T-helper 22 cell (primary cell): ENCODE measurements around the gene VOPP1.
"Not testable (repeated sequence)": the region's sequence is repeated elsewhere in the genome, so short reads cannot be mapped to it uniquely, and the experiment has no call there.

Source experiments
- DNase-seq: peaks from one replicate; pipeline ENCODE4 v3.0.0-alpha.2; 2020; ENCODE audit warnings: low read depth

VOPP1 gene

GRCh38 chr7:55510206-55510605, 62.1 kb downstream of the VOPP1 start:
- not testable (repeated sequence) for DNase-seq

- no peak for DNase-seq
Measured at GRCh38 chr7:55509322-55509721, 63.0 kb downstream of the VOPP1 start.

GRCh38 chr7:55508221-55509011, 63.9 kb downstream of the VOPP1 start:
- no peak for DNase-seq

GRCh38 chr7:55507743-55508142, 64.6 kb downstream of the VOPP1 start:
- DNase-seq, result no peak

GRCh38 chr7:55504967-55505658, 67.2 kb downstream of the VOPP1 start:
- DNase-seq, result no peak

- DNase-seq, result no peak
Measured at GRCh38 chr7:55504093-55504859, 68.0 kb downstream of the VOPP1 start.

GRCh38 chr7:55502858-55503440, 69.4 kb downstream of the VOPP1 start:
- DNase-seq, result no peak

GRCh38 chr7:55502124-55502857, 70.0 kb downstream of the VOPP1 start:
- DNase-seq, result no peak

GRCh38 chr7:55501611-55502010, 70.7 kb downstream of the VOPP1 start:
- DNase-seq, result no peak

GRCh38 chr7:55500117-55500756, 72.1 kb downstream of the VOPP1 start:
- DNase-seq, result no peak

- no peak for DNase-seq
Measured at GRCh38 chr7:55499591-55499990, 72.7 kb downstream of the VOPP1 start.

- DNase-seq, result no peak
Measured at GRCh38 chr7:55498770-55499169, 73.5 kb downstream of the VOPP1 start.

- no peak for DNase-seq
Measured at GRCh38 chr7:55498142-55498541, 74.2 kb downstream of the VOPP1 start.

- DNase-seq, result no peak
Measured at GRCh38 chr7:55497521-55497920, 74.8 kb downstream of the VOPP1 start.

- DNase-seq, result no peak
Measured at GRCh38 chr7:55496906-55497305, 75.4 kb downstream of the VOPP1 start.

- no peak for DNase-seq
Measured at GRCh38 chr7:55494951-55495350, 77.4 kb downstream of the VOPP1 start.

- no peak for DNase-seq
Measured at GRCh38 chr7:55493408-55493807, 78.9 kb downstream of the VOPP1 start.

GRCh38 chr7:55491346-55491745, 81.0 kb downstream of the VOPP1 start:
- DNase-seq, result no peak

- DNase-seq, result no peak
Measured at GRCh38 chr7:55490099-55490498, 82.2 kb downstream of the VOPP1 start.

GRCh38 chr7:55489552-55489951, 82.8 kb downstream of the VOPP1 start:
- no peak for DNase-seq

- DNase-seq, result no peak
Measured at GRCh38 chr7:55488804-55489340, 83.4 kb downstream of the VOPP1 start.
